ENCODE measurements around the gene SP2.

Gene SP2

DNA sequence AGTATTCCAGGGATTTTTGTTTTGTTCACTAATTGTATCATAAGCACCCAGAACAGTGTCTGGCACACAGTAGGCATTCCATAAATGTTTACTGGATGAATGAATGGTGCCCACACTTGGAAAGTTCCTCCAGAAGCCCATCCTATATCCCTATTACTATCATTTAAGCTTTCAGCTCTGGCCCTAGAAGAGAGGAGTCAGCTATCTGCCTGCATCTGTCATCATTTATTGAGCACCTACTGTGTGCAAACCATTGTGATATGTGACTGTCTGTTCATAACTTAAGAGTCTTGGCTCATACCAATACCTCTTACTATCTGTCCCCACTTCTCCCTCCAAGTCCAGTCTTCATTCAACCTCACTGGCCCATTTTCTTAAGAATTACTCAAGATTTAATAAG, 25.0 kb upstream of the SP2 start:
- DNase-seq = no peak

DNA sequence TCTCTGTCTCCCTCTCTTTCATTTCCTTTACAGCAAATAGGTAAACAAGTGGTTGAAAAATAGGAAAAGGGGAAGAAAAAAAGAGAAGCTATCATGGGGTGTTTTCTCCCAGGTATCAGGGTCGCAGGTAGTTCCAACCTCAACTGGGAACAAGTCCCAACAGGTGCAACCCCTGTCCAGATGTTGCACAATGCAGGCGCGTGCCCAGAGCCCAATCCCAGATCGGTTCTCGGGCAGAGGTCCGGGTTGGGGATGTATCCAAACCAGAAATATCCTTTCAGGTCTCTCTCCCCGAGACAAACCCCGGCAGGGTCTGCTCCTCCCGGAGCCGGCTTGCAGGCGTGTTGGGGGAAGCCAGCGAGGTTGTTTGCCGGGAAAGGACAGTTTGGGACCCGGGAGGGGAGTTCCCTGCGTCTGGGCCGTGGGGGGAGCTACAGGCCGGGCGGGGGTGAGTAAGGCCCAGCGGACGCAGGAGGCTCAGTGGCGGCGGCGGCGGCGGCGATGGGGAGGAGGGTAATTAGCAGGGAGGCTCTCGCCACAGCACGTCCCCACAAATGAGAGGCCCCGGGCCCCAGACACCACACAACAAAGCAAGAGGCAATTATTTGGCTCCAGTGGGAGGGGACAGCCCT, 23.9 kb upstream of the SP2 start:
- no peak for DNase-seq

DNA sequence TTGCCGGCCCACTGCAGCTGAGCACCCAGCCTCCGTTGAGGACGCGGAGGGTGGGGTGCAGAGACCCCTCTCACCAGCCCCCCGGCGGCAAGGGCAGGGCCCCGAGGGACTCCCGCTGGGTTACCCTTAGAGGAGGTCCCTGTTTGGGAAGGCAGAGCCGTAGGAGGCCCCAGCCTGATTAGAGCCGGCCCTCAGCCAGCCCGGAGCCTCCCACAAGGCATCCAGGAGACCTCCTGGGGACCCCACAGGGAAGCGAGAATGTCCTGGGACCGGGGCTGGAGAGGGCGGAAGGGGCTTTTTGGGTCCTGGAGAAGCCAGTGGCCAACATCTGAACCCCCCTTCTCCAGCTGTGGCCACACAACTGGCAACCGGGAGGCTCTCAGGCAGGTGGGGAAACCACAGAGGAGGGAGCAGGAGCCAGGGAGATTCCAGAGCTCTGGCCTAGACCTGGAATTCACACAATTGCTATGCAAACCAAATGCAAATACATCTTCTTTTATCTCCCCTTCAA, 23.3 kb upstream of the SP2 start:
- DNase-seq = no peak

DNA sequence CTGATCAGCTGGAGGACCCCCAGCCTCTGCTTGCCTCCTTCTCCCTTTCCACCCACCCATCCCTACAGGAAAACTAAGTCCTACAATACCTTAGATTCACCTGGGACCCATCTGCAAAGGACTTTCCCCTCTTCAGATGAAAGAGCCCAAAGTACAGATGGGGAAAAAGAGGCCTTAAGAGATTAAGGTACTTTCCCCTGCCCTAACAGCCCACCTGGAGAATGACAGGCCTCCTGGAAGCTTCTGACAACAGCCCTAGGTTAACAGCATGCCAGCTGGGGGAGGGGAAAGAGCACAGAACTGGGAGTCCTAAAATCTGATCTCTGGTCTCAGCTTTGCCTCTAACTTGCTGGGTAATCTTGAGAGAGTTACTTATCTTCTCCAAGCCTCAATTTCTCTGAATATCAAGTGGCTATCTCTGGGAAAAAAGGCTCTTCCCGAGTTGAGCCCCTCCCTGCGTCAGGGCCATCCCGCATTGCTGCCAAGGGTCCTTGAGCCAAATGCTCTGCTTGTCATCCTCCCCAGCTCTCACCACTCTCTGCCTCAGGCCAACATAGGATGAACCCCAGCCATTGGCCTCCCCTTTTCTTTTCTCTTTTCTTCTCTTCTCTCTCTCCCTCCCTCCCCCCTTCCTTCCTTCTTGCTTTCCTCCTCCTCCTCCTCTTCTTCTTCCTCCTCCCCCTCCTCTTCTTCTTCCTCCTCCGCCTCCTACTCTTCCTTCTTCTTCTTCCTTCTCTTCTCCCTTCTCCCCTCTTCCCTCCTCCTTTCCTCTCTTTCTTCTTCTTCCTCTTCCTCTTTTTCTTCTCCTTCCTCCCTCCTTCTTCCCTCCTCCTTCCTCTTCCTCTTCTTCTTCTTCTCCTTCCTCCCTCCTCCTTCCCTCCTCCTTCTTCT, 22.6 kb upstream of the SP2 start:
- DNase-seq = no peak

DNA sequence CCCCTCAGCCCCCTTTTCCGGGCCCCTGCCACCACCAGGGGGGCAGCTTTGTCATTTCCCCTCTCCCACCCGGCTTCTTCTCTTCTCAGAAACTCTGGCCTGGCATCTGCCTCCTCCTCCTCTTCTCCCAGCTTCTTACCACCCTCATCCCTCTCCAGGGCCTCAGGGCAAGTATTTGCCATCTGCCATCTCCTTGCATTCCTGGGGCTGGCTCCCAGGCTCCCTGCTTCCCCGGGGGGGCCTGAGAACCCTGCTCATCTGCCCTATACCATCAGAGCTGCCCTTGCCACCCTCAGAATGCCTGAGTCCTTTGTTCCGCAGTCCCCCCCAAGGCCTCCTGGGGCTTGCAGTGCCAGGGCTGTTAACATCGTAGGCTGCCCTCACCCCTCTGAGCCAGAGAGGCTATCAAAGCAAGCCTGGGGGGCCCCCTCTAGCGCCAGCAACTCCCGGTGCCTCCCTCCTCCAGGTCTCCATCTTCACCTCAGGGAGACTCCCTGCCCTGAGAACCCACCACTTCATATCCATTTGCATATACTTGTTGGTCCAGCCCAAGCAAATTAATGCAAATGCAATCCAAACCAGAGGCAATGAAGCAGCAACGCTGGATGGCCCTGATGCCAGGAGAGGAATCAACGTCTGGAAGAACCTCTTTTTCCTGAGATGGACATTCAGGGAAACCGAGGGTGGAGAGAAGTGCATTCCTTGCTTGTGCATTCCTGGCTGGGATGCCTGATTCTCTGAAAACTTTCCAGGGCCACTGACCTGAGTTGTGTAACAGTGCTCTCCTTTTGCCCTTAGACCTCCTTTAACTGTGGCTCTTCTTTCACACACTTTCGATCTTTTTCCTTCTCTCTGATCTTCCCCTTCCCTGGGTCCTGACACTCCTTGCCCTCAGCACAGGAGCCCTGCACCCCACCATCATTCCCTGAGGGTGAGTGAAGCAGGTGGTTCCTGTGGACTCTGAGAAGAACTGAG, 20.7 kb upstream of the SP2 start:
- DNase-seq = no peak

DNA sequence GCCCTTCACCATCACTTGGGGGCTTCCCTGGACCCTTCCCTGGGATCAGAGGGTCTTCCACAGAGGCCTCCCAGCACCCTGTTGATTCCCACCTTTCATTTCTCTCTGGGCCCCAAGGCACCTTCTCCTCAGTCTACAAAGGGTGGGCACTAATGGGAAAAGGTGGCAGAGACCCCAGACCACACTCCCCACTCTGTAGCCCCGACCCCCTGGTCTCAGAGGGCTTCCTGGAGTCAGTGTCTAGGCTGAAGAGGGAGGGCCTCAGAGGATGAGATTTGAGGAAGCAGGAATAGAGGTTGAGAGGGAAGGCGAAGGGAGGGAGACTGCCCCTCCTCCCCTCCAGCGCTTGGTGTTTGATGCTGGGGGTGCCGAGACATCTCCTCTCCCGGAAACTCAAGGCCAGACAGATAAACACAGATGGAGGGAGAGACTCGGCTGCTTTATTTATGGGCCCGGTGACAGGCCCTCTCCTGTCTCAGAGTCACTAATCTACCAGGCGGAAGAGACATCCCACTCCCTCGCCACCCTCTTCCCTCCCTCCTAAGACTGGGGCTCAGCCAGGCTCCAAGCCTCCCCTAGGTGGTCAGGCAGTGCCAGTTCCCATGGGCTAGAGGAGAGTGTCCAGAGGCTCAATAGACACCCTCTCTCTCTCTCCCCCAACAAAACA, 18.5 kb upstream of the SP2 start:
- no peak for DNase-seq

DNA sequence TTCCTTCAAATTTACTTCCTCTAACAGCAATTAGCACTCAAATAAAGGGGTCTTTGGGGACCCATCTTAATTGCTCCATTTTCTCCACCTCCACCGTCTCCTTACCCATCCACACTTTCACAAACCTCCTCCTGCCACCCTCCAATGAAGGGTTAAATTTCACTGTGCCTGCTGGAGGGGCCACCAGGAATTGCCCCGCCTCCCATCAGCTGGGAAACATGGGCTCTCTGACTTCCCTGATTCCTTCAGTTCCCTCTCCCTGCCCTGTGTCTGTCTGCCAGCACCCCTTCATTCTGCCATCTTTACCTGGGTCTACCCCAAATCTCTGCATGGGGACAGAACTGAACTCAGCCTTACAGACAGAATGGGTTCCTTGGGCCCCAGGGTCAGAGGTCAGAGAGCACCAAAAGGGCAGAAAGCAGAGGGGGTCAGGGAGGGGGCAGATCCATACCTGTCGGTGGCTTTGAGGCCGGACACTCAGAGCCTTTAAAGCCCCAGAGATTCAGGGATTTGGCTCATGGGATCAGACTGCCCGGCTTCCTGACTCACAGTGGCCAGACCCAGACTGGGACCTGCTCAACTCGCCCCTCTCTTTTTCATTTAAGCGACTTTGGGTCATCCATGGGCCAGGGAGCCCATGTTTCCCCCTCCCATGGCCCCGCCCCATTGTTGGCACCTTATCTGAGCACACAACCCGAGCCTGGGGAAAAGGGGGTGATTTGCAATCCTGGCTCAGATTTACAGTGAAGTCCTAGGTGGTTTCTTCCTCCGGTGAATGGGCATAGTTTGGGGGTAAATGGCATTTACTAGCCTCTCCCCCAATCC, 17.6 kb upstream of the SP2 start:
- no peak for DNase-seq

DNA sequence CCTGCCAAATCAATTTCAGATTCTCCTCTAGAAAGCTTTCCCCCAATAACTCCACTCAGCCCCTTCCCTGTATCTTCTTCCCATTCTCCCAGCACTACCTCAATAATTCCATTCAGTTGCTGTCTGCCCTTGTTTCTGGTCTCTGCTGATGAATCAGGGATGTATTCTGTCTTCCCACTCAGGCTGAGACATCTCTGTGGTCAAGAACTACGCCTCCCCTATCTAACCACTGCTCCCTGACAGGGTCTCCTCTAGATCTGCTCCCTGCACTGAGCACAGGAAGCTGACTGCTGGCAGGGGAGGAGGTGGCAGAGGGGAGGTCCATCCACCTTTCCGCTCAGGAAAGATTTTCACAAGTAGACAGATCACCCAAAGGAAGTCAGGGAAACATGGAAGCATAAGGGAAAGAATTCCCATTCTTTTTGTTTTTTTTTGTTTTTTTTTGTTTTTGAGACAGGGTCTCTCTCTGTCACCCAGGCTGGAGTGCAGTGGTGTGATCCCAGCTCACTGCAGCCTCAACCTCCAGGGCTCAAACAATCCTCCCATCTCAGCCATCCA, 16.9 kb upstream of the SP2 start:
- no peak for DNase-seq

DNA sequence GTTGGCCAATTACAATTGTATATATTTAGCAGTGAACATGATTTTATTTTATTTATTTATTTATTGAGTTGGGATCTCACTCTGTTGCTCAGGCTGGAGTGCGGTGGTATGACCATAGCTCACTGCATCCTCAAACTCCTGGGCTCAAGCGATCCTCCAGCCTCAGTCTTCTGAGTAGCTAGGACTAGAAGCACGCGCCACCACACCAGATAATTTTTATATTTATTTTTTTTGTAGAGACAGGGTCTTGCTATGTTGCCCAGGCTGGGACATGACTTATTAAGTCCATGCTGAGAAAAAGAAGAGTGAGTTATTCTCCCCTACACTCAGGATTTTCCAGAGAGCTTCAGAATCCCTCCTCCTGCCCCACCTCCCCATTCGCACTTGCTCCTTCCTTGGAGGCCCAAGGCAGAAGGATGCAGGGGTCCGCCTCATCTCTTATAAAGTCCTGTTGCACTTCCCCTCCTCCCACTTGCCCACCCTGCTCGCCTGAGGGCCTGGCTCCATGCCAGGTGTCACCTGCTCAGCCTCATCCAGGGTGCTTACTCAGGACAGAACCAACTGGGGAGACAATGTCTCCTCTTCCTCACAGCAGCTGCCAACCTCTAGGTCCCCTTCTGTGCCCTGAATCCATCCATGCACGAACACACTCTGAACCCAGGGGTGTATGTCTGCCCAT, 16.1 kb upstream of the SP2 start:
- DNase-seq = no peak

DNA sequence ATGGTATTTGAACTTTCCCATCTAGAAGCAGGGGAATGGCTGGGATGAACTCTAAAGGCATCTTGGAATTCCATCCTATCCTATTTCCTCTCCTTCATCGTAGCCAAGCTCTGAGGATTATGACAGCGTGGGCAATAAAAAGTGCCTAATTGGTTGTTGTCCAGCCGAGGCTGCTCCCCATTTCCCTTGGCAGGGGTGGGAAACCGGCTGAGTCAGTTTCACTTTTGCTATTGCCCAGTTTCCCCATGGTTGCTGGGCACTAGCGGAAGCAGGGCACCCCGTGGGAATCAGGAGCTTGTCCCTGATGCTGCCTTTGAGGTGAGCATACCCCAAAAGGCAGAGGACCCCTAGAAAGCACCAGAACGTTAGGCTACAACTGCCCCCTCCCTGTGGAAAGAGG, 13.8 kb upstream of the SP2 start:
- no peak for DNase-seq

DNA sequence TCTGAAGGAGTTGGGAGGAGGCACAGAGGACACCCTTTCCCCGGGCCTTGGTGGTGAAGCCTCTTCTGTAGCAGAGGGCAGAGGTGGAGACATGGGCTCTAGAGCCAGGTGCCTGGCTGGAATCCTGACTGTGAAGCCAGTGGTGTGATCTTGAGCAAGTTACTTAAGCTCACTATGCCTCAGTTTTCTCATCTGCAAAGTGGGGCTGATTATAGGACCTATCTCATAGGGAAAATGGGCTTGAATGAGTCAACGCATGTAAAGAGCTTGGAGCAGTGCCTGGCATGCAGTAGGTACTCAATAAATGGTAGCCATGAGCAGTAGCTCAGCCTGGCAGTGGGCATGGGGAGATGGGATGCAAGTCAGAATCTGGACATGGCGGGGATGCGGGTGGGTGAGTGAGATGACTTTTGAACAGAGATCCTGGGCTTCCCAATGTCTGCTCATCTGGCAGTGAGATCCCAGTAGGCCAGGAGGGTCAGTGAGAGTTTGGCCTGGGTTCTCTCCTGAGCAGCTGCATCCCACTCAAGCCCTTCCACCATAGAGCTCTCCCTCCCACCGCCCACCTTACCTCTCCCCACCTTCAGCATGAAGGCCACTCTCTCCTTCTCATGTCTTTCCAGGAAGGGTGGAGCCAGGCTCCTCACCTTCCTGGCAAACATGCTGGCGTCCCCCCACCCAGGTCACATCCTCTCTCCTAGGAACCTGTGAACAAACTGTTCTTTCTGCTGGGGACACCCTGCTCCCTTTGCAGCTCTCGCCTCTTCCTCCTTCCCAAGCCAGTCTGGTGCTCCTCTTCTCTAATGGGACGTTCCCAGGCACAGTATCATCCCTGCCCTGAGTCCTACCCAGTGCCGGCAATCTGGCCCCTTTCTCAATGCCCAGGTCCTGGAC, 13.1 kb upstream of the SP2 start:
- DNase-seq = no peak

DNA sequence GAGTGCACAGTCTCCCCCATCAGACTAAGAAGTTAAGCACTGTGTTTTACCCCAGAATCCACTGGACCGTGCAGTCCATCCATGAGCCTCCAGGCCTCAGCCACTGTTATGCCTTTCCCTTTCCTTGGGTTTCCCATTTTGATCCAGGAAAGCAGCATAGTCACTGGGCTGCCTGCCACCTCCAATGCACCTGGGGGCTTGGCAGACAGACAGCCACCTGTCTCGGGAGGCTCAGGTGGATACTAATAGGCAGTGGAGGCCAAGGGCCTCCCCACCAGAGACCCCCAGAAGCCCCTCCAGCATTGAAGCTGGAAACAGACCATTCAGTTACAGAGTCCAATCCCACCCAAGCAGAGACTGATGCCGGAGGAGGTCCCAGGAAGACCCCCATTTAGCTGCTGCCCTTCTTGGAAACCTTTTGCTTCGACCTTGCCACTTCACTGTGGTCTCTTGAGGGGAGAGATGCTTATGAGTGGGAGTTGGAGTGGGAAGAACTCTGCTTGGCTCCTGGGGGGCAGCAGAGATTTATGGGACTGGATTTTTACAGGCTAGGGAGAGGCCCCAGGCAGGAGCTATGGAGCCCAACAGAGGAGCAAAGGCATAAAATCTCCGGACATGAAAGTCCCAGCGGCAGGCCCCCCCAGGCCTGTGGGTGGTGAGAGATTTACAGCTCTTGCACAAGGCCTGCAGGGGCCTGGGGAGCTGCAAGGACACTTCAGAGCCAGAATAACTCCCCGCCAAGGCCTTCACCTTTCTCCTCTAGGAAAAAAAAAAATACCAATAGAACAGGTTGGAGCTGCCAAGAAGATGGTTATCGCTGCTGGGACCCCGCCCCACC, 12.2 kb upstream of the SP2 start:
- no peak for DNase-seq

DNA sequence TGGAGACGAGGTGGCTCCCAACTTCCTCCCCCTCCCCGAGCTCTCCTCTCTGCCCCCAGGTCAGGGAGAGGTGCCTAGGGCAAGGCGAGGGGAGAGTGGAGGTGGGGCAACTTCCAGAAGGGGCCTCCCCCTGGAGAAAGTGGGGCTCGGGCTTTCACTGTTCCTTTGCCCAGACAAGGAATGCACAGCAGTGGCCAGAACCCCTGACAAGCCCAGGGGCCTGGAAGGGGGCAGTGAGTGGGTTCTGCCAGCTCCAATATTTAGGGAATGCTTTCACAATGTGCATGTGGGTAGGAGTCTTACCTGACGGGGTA, 11.7 kb upstream of the SP2 start:
- no peak for DNase-seq

DNA sequence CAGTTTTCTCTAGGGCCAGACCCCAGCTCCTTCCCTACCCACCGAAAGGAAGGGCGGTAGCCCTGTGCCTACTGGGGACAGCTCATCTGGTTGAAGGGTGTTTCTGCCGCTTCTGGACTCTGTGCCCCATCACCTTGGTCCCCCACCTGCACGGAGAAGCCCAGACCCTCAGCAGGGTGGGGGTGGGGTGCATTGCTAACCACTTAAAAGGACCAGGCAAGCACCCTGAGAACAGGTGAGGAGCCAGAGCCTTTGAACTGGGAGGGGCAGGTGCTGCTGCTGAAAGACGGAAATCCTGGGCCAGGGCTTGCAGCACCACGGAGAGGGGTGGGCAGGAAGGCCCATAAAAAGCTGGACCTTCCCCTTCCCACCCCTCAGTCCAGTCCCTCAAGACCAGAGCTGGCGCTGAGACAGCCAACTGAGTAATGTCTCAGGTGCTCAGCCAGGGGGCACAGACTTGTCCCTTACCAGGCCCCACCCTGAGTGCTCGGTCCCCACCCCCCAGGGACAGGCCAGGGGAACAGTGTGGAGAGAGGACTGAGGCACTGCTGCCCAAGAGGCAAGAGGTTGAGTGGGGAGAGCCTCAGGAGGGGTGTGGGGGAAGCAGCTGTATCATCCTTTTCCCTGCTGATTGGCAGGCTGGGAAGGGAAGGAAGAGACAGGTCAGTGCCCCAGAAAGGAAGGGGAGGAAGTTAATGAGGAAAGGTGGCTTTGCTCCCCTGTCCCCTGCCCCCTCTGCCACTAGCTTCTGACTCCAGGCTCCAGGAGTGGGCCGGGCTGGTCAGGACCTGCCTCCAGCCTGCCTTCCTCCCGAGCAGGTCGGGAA, 10.9 kb upstream of the SP2 start:
- DNase-seq = no peak

DNA sequence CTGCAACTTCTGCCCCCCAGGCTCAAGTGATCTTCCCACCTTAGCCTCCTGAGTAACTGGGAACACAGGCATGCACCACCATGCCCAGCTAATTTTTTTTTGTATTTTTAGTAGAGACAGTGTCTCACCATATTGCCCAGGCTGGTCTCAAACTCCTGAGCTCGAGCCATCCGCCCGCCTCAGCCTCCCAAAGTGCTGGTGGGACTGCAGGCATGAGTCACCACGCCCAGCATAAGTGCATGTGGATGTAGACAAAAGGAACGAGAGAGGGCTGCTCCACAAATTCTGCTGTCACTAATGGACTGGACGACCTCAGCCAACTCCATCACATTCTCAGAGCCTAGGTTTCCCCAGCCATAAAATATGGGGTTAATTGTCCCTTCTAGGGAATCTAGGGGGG, 7.7 kb upstream of the SP2 start:
- no peak for DNase-seq

DNA sequence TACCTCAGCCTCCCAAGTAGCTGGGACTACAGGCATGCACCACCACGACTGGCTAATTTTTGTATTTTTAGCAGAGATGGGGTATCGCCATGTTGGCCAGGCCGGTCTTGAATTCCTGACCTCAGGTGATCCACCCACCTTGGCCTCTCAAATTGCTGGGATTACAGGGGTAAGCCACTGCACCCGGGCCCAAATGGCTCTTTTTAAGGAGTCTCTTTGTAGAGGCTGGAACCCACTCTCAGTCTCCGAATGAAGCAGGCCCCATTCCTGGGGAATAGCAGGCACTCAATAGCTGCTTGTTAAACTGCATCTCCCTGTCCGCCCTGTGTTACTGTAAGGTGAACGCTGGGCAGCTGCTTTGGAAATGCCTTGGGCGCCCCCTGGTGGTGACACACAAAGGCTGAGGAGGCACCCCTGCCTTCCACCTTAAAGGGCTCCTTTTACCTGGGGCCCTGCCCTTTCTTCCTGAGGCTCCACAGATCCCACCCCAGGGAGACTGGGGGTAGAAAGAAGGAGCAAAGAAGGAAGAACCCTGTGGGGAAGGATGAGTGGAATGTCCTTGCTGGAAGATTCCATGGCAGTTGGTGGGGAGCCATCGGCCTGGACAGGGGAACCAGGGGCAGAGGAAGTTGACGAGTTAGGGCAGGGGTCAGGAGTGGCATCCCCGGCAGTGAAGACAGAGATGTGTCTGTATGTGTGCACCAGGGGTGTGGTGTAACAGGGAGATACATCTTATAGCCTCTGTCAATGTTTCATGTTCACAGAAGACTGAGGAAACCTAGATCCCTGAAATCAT, 6.1 kb upstream of the SP2 start:
- DNase-seq = peak; percentile 44 to 66

DNA sequence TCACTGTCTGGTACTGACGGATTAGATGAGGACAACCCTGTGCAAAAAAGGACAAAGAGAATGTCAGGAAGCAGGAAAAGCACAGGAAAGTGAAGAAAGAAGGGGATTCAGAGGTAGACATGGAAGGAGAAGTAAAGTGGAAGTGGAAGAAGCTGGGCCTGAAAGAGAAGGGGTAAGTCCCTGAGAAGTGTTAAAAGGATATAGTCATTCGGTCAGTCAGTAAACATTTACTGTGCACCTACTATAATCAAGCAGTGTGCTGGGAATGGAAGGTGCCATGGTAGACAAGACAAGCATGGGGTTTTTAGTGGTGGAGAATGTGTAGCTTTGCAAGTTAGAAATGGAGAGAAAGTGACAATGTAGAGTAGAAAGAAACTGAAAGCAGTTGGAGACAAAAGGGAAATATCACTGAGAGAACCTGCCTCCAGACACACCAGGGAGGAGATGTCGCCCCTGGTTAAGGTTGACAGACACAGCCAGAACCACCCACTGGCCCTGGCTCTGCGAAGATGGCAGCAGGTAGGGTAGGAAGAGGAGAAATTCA, 4.4 kb upstream of the SP2 start:
- no peak for DNase-seq
